SK-N-SH (cell line): ENCODE data around the gene GMNN. TPM values are rescaled to one million over a fixed set of nuclear protein-coding genes. Genes with fewer than 3 reads are reported as not detected.

ENCODE experiments used
- CTCF ChIA-PET: fragments of 300-600, 350-600 bp; formaldehyde crosslinking; extraction: SDS; loops from one replicate; lab custom pipeline; 2021; lab: Yijun Ruan, JAX
- POLR2A ChIA-PET: fragments of 350-600 bp; sonication (Branson Sonifier 250); formaldehyde crosslinking; extraction: SDS; loops from one replicate; lab custom pipeline; 2020; ENCODE audit warnings: antibody characterized with exemption, inconsistent platforms; lab: Yijun Ruan, JAX
- DNase-seq: peaks from one replicate; pipeline ENCODE4 v3.0.0; 2012
- H2AFZ ChIP-seq: fragments of 200-600 bp; sonication (generic); 2 replicates; pipeline ENCODE4 v1.8.1; 2016; ENCODE audit warnings: antibody characterized with exemption, mild to moderate bottlenecking, low read depth
- H3F3A ChIP-seq: fragments of 200-600 bp; sonication (generic); replicated peaks from 2 replicates; pipeline ENCODE3; 2016; ENCODE audit warnings: antibody characterized with exemption, mild to moderate bottlenecking; ENCODE audit not compliant: insufficient read depth
- H3K27ac ChIP-seq, 2 experiments: fragments of 200-500 bp in 1 of 2; fragments of 200-600 bp in 1 of 2; sonication (Bioruptor generic) in 1 of 2; sonication (generic), shearing (Covaris generic) in 1 of 2; 2 replicates each; pipeline versions ENCODE4 v1.5.1 to v1.6.1; 2014 to 2016; ENCODE audit warnings: low read depth in 2 of 2, inconsistent platforms in 1 of 2, low read length in 1 of 2, mild to moderate bottlenecking in 1 of 2, mixed read lengths in 1 of 2
- H3K27me3 ChIP-seq: fragments of 200-600 bp; sonication (generic), shearing (Covaris generic); 2 replicates; pipeline ENCODE4 v1.6.1; 2016; ENCODE audit warnings: mixed run types; ENCODE audit not compliant: insufficient read depth
- H3K36me3 ChIP-seq, 2 experiments: fragments of 200-500 bp in 1 of 2; fragments of 200-600 bp in 1 of 2; sonication (Bioruptor generic) in 1 of 2; sonication (generic) in 1 of 2; replicated peaks in 1 of 2; 2 replicates each; pipeline versions ENCODE3 to v1.5.1; 2014 to 2016; ENCODE audit warnings: low read length in 1 of 2, mild to moderate bottlenecking in 1 of 2; ENCODE audit not compliant: insufficient read depth in 2 of 2, control insufficient read depth in 1 of 2
- H3K4me1 ChIP-seq, 2 experiments: fragments of 200-500 bp in 1 of 2; fragments of 200-600 bp in 1 of 2; sonication (Bioruptor generic) in 1 of 2; sonication (generic), shearing (Covaris generic) in 1 of 2; 2 replicates each; pipeline versions ENCODE4 v1.5.1 to v1.6.1; 2014 to 2016; ENCODE audit warnings: low read depth in 1 of 2, low read length in 1 of 2, mixed run types in 1 of 2; ENCODE audit not compliant: insufficient read depth in 2 of 2, control insufficient read depth in 1 of 2
- H3K4me2 ChIP-seq: fragments of 200-600 bp; sonication (generic), shearing (Covaris generic); 2 replicates; pipeline ENCODE4 v1.6.1; 2017; ENCODE audit warnings: mixed run types
- H3K4me3 ChIP-seq, 2 experiments: fragments of 200-500 bp in 1 of 2; fragments of 200-600 bp in 1 of 2; sonication (Bioruptor generic) in 1 of 2; sonication (generic), shearing (Covaris generic) in 1 of 2; 2 replicates each; pipeline versions ENCODE4 v1.5.1 to v1.8.1; 2014 to 2016; ENCODE audit warnings: low read depth in 2 of 2, inconsistent platforms in 1 of 2, low read length in 1 of 2, mild to moderate bottlenecking in 1 of 2, mixed read lengths in 1 of 2, moderate library complexity in 1 of 2
- H3K79me2 ChIP-seq: fragments of 200-600 bp; sonication (generic); 2 replicates; pipeline ENCODE4 v1.8.1; 2017; ENCODE audit warnings: mild to moderate bottlenecking; ENCODE audit not compliant: insufficient read depth
- H3K9ac ChIP-seq: fragments of 200-600 bp; sonication (generic); 2 replicates; pipeline ENCODE4 v1.6.1; 2017; ENCODE audit warnings: mixed run types
- H3K9me2 ChIP-seq: fragments of 200-600 bp; sonication (generic); 2 replicates; pipeline ENCODE4 v1.6.1; 2017; ENCODE audit warnings: mixed run types
- H3K9me3 ChIP-seq: fragments of 200-600 bp; sonication (generic); 2 replicates; pipeline ENCODE4 v1.6.1; 2017; ENCODE audit warnings: mixed run types, mild to moderate bottlenecking, moderate library complexity
- H4K20me1 ChIP-seq: fragments of 200-600 bp; sonication (generic); 2 replicates; pipeline ENCODE4 v1.6.1; 2017; ENCODE audit warnings: mild to moderate bottlenecking, mixed run types; ENCODE audit not compliant: insufficient read depth
- ELF1 ChIP-seq: IDR thresholded peaks from 2 replicates; pipeline ENCODE4 v1.4.0; 2012
- EP300 ChIP-seq, 2 experiments: IDR thresholded peaks; 2 replicates each; pipeline versions ENCODE4 v1.4.0 to v1.6.1; 2012; ENCODE audit warnings: borderline replicate concordance in 1 of 2, low read depth in 1 of 2, low read length in 1 of 2
- FOSL2 ChIP-seq: IDR thresholded peaks from 2 replicates; pipeline ENCODE4 v1.4.0; 2012; ENCODE audit warnings: low read depth, mild to moderate bottlenecking, moderate library complexity, borderline replicate concordance
- GABPA ChIP-seq: IDR thresholded peaks from 2 replicates; pipeline ENCODE4 v1.4.0; 2012; ENCODE audit warnings: low read depth, mild to moderate bottlenecking
- GATA2 ChIP-seq: sonication (generic); formaldehyde crosslinking; IDR thresholded peaks from 2 replicates; pipeline ENCODE4 v1.5.0; 2020; ENCODE audit warnings: mild to moderate bottlenecking, missing genetic modification reagents
- MXI1 ChIP-seq: IDR thresholded peaks from 2 replicates; pipeline ENCODE4 v1.6.1; 2012; ENCODE audit warnings: mild to moderate bottlenecking, low read depth, low read length, improper control_type of control experiment
- NRF1 ChIP-seq: IDR thresholded peaks from 2 replicates; pipeline ENCODE4 v1.6.1; 2012; ENCODE audit warnings: low read depth, mild to moderate bottlenecking, low read length
- RCOR1 ChIP-seq: fragments of 150-350 bp; IDR thresholded peaks from 2 replicates; pipeline ENCODE4 v1.6.1; 2017; ENCODE audit warnings: antibody characterized with exemption, low read length
- RFX5 ChIP-seq: IDR thresholded peaks from 2 replicates; pipeline ENCODE4 v1.6.1; 2012; ENCODE audit warnings: mild to moderate bottlenecking, improper control_type of control experiment, low read length
- RXRA ChIP-seq: IDR thresholded peaks from 2 replicates; pipeline ENCODE4 v1.4.0; 2012; ENCODE audit warnings: low read depth, mild to moderate bottlenecking, borderline replicate concordance
- SIN3A ChIP-seq: IDR thresholded peaks from 2 replicates; pipeline ENCODE4 v1.6.1; 2012; ENCODE audit warnings: low read depth, mild to moderate bottlenecking, low read length, moderate library complexity, borderline replicate concordance
- TAF1 ChIP-seq: IDR thresholded peaks from 2 replicates; pipeline ENCODE4 v1.6.1; 2012; ENCODE audit warnings: low read depth, mild to moderate bottlenecking, low read length, moderate library complexity, borderline replicate concordance
- TCF12 ChIP-seq: IDR thresholded peaks from 2 replicates; pipeline ENCODE4 v1.4.0; 2012
- YY1 ChIP-seq: IDR thresholded peaks from 2 replicates; pipeline ENCODE4 v1.4.0; 2012; ENCODE audit warnings: low read depth, mild to moderate bottlenecking
- WGBS: methylation state at CpG from one replicate; pipeline ENCODE4 v1.1.6; 2017; ENCODE audit warnings: low lambda C conversion rate; 5-methylcytosine and 5-hydroxymethylcytosine counted together
- polyA plus RNA-seq, 3 experiments: library from polyadenylated mRNA; depleted of rRNA; stranded (reverse); fragments of >200 nt; gene quantifications; 2 replicates each; pipeline ENCODE4 v1.2.3, GENCODE V29; 2012
- TF ChIP-seq, protein P1 (sequence below): IDR thresholded peaks from 2 replicates; pipeline ENCODE4 v1.6.1; 2012; ENCODE audit warnings: mild to moderate bottlenecking, low read depth, low read length, moderate library complexity
- TF ChIP-seq, protein P2 (sequence below): fragments of 150-350 bp; IDR thresholded peaks from 2 replicates; pipeline ENCODE4 v1.6.1; 2016; ENCODE audit warnings: mild to moderate bottlenecking, low read depth, low read length
- TF ChIP-seq, protein P3 (sequence below): IDR thresholded peaks from 2 replicates; pipeline ENCODE4 v1.4.0; 2012; ENCODE audit warnings: low read depth, borderline replicate concordance

Gene GMNN
- polyA plus RNA-seq, 1 of the 3 experiments (the other 2 are of a cell fraction): 16.8 TPM

DNA sequence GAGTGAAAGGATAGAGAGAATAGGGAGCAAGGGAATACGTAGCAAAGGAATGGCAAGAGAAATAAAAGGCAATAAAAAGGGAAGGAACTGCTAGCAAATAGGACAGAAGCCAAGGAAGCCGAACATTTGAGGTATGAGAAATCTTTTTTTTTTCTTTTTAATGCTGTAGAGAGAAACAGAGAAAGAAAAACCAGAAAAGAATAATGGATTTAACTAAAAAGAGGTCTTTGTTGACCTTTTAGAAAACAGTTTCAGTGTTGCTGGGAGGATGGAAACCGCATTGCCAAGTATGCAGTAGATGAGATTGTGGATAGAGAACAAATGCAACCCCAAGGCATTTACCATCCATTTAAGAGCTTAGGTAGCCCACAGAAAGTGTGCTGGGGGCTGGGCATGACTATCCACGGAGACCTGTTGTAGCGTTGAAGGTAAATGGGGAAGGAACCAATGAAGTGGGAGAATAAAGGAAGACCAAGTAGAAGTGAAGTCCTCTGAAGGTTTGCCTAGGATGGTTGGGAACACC is 32.5 kb upstream of the GMNN start:
- Histone ChIP-seq H4K20me1 (no peaks in the 10 kb centered on the region), H3K9me3 (no peaks in the 10 kb centered on the region), H3K9me2 (no peaks in the 10 kb centered on the region), H3K4me1 (peaks cover 0 to 15% of the 10 kb centered on the region in 2 experiments; a peak in 2 of 4 replicates), H3F3A (peaks cover 26% of the 10 kb centered on the region), H3K9ac (peak overlapping the region; percentile 43; the same call in 1 of the 2 replicates), H3K4me2 (peak overlapping the region; percentile 72), H3K27me3 (no peaks in the 10 kb centered on the region), H3K4me3 (0 out of 4 replicates have a peak overlapping the region, but pooled peaks of 1 of the 2 experiments have one; percentile 33), H3K79me2 (no peaks in the 10 kb centered on the region), H2AFZ (peak overlapping the region; percentile 91), H3K36me3 (no peaks in the 10 kb centered on the region), H3K27ac (peak overlapping the region; percentile 70 to 99; a peak in 3 of 4 replicates)
- CTCF ChIA-PET: interaction anchor here (1.2 kb wide), 1 partner anchor 221 kb away, joined by 3 read pairs; no protein-coding TSS in a partner anchor
- no peak for DNase-seq
- 94% methylated on average over 5 of the region's 5 CpGs for WGBS
- TF ChIP-seq, protein P1, sequence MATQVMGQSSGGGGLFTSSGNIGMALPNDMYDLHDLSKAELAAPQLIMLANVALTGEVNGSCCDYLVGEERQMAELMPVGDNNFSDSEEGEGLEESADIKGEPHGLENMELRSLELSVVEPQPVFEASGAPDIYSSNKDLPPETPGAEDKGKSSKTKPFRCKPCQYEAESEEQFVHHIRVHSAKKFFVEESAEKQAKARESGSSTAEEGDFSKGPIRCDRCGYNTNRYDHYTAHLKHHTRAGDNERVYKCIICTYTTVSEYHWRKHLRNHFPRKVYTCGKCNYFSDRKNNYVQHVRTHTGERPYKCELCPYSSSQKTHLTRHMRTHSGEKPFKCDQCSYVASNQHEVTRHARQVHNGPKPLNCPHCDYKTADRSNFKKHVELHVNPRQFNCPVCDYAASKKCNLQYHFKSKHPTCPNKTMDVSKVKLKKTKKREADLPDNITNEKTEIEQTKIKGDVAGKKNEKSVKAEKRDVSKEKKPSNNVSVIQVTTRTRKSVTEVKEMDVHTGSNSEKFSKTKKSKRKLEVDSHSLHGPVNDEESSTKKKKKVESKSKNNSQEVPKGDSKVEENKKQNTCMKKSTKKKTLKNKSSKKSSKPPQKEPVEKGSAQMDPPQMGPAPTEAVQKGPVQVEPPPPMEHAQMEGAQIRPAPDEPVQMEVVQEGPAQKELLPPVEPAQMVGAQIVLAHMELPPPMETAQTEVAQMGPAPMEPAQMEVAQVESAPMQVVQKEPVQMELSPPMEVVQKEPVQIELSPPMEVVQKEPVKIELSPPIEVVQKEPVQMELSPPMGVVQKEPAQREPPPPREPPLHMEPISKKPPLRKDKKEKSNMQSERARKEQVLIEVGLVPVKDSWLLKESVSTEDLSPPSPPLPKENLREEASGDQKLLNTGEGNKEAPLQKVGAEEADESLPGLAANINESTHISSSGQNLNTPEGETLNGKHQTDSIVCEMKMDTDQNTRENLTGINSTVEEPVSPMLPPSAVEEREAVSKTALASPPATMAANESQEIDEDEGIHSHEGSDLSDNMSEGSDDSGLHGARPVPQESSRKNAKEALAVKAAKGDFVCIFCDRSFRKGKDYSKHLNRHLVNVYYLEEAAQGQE: no peak
- TF ChIP-seq, protein P2, sequence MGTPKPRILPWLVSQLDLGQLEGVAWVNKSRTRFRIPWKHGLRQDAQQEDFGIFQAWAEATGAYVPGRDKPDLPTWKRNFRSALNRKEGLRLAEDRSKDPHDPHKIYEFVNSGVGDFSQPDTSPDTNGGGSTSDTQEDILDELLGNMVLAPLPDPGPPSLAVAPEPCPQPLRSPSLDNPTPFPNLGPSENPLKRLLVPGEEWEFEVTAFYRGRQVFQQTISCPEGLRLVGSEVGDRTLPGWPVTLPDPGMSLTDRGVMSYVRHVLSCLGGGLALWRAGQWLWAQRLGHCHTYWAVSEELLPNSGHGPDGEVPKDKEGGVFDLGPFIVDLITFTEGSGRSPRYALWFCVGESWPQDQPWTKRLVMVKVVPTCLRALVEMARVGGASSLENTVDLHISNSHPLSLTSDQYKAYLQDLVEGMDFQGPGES: no peak
- TF ChIP-seq FOSL2 (no peak), NRF1 (no peak), RXRA (no peak), ELF1 (no peak), MXI1 (no peak), YY1 (no peak), EP300 (IDR thresholded peaks at IDR 0.05; ENCODE audit: borderline replicate concordance in 1 of 2, low read depth in 1 of 2, low read length in 1 of 2) (no peak)
- POLR2A ChIA-PET: no interaction called here

DNA sequence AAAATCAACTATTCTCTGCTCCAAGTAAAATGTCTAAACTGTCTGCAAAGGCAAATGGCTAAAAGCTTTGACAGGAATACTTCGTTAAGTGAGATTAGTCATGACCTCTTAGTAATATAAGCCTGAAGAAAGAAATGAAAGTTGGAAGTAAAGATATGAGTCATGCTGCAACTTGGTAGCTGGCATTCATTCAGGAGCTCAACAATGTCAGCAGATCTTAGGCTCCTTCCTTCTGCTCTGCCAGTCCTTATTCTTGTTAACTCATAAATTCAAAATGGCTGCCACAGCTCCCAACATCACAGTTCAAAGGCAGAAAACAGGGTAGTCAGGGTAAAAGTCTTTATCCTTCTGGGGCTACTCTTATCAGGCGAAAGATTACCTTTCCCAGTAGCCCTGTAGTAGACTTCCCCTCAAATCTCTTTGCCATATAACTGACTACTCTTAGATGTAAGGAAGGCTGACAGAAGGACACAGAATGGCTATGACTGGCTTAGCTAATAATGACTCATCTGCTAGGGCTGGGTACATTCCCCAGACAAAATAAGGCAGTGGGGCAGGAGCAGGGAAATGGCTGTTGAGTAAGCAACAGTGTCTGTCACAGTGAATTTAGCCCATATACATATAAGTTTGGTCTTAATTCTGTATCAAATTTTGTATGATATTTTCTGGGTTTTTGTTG is 31.3 kb upstream of the GMNN start:
- POLR2A ChIA-PET: no interaction called here
- 8% methylated on average over 2 of the region's 2 CpGs for WGBS
- TF ChIP-seq SIN3A: no peak
- TF ChIP-seq TCF12: peak; percentile 64
- TF ChIP-seq RFX5: no peak
- 0 out of 2 replicates have a peak, but pooled peaks have one; percentile 8 for TF ChIP-seq ELF1
- no peak for TF ChIP-seq GABPA
- TF ChIP-seq GATA2 (CRISPR knock-in tag): no peak
- TF ChIP-seq RXRA: 0 out of 2 replicates have a peak, but pooled peaks have one; percentile 51
- TF ChIP-seq, protein P3, sequence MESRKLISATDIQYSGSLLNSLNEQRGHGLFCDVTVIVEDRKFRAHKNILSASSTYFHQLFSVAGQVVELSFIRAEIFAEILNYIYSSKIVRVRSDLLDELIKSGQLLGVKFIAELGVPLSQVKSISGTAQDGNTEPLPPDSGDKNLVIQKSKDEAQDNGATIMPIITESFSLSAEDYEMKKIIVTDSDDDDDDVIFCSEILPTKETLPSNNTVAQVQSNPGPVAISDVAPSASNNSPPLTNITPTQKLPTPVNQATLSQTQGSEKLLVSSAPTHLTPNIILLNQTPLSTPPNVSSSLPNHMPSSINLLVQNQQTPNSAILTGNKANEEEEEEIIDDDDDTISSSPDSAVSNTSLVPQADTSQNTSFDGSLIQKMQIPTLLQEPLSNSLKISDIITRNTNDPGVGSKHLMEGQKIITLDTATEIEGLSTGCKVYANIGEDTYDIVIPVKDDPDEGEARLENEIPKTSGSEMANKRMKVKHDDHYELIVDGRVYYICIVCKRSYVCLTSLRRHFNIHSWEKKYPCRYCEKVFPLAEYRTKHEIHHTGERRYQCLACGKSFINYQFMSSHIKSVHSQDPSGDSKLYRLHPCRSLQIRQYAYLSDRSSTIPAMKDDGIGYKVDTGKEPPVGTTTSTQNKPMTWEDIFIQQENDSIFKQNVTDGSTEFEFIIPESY: no peak
- peak; percentile 77 for TF ChIP-seq TAF1
- TF ChIP-seq, protein P2: no peak
- no peak for TF ChIP-seq RCOR1

More for the DNA sequence above, 31.3 kb upstream of the GMNN start:
- no peaks in the 10 kb centered on the region for H3K36me3 ChIP-seq
- H3K27me3 ChIP-seq: no peaks in the 10 kb centered on the region
- H3K4me1 ChIP-seq: peaks cover 0 to 15% of the 10 kb centered on the region in 2 experiments; a peak in 2 of 4 replicates
- peaks cover 26% of the 10 kb centered on the region for H3F3A ChIP-seq
- H4K20me1 ChIP-seq: no peaks in the 10 kb centered on the region
- H3K4me3 ChIP-seq: peak overlapping the region; percentile 13 to 33; a peak in 2 of 4 replicates
- CTCF ChIA-PET: interaction anchor here (1.2 kb wide), 1 partner anchor 222 kb away, joined by 3 read pairs; no protein-coding TSS in a partner anchor
- H3K9ac ChIP-seq: peak overlapping the region; percentile 79; the same call in 1 of the 2 replicates
- H3K4me2 ChIP-seq: peak overlapping the region; percentile 72
- no peaks in the 10 kb centered on the region for H3K79me2 ChIP-seq
- peak overlapping the region; percentile 91 for H2AFZ ChIP-seq
- no peak for DNase-seq
- no peaks in the 10 kb centered on the region for H3K9me2 ChIP-seq
- H3K27ac ChIP-seq: peak overlapping the region; percentile 70 to 99; a peak in 3 of 4 replicates
- no peaks in the 10 kb centered on the region for H3K9me3 ChIP-seq
